K562 (cell line): ENCODE results near the gene UBE2D2. TPM values are rescaled to one million over a fixed set of nuclear protein-coding genes. Genes with fewer than 3 reads are reported as not detected.

Experiments used
- AFF1 ChIP-seq, 2 experiments: fragments of 450-650 bp; IDR thresholded peaks; 2 replicates each; pipeline ENCODE4 v1.6.1; 2018; ENCODE audit warnings: mild to moderate bottlenecking in 2 of 2, low read depth in 1 of 2; ENCODE audit not compliant: partially characterized antibody in 2 of 2
- CCAR2 ChIP-seq: fragments of 200-400 bp; formaldehyde crosslinking; IDR thresholded peaks from 2 replicates; pipeline ENCODE4 v1.6.1; 2017; ENCODE audit warnings: mild to moderate bottlenecking, low read depth, low read length
- EHMT2 ChIP-seq: fragments of 450-650 bp; IDR thresholded peaks from 2 replicates; pipeline ENCODE4 v1.6.1; 2018; ENCODE audit warnings: antibody characterized with exemption
- FOXK2 ChIP-seq, 2 experiments: fragments of 450-650 bp; IDR thresholded peaks in 1 of 2; conservative IDR thresholded peaks in 1 of 2; 2 replicates each; pipeline ENCODE4 v1.6.1; 2016; ENCODE audit warnings: low read depth in 2 of 2, mild to moderate bottlenecking in 1 of 2
- HDAC6 ChIP-seq: IDR thresholded peaks from 2 replicates; pipeline ENCODE4 v1.6.1; 2012; ENCODE audit warnings: low read depth, mild to moderate bottlenecking, control low read depth, inconsistent platforms, low read length, moderate library complexity
- L3MBTL2 ChIP-seq: fragments of 450-650 bp; IDR thresholded peaks from 2 replicates; pipeline ENCODE4 v1.6.1; 2016; ENCODE audit warnings: mild to moderate bottlenecking, moderate library complexity
- MEF2D ChIP-seq: conservative IDR thresholded peaks from 2 replicates; pipeline ENCODE4 v1.6.1; 2016; ENCODE audit warnings: low read depth, missing genetic modification characterization, missing compliant biosample characterization
- MEIS2 ChIP-seq: fragments of 450-650 bp; IDR thresholded peaks from 2 replicates; pipeline ENCODE4 v1.6.1; 2014; ENCODE audit warnings: mild to moderate bottlenecking; ENCODE audit not compliant: partially characterized antibody
- NBN ChIP-seq: fragments of 450-650 bp; IDR thresholded peaks from 2 replicates; pipeline ENCODE4 v1.6.1; 2016; ENCODE audit warnings: low read depth, mild to moderate bottlenecking
- NFRKB ChIP-seq: fragments of 450-650 bp; IDR thresholded peaks from 2 replicates; pipeline ENCODE4 v1.6.1; 2016; ENCODE audit warnings: low read depth
- NFYB ChIP-seq: IDR thresholded peaks from 2 replicates; pipeline ENCODE4 v1.6.1; 2011; ENCODE audit warnings: mild to moderate bottlenecking, moderate library complexity; ENCODE audit not compliant: insufficient read length; ENCODE audit errors: extremely low read depth
- NRF1 ChIP-seq, 2 experiments: fragments of 450-650 bp; IDR thresholded peaks in 1 of 2; conservative IDR thresholded peaks in 1 of 2; 2 replicates each; pipeline ENCODE4 v1.6.1; 2014; ENCODE audit warnings: mild to moderate bottlenecking in 2 of 2
- POU5F1 ChIP-seq: fragments of 150-350 bp; IDR thresholded peaks from 2 replicates; pipeline ENCODE4 v1.6.1; 2014; ENCODE audit warnings: borderline replicate concordance, low read length, low read depth, mild to moderate bottlenecking; ENCODE audit not compliant: partially characterized antibody
- RHOXF2B ChIP-seq: fragments of 250-450 bp; sonication (Bioruptor Pico); conservative IDR thresholded peaks from 2 replicates; pipeline ENCODE4 v1.5.1; 2021
- SMAD2 ChIP-seq: fragments of 150-350 bp; IDR thresholded peaks from 2 replicates; pipeline ENCODE4 v1.6.1; 2014; ENCODE audit warnings: low read depth, mild to moderate bottlenecking, low read length
- SMAD4 ChIP-seq: fragments of 250-450 bp; sonication (Bioruptor Pico); conservative IDR thresholded peaks from 2 replicates; pipeline ENCODE4 v1.8.0; 2021; ENCODE audit warnings: inconsistent platforms, mild to moderate bottlenecking, moderate library complexity
- SNRNP70 ChIP-seq: fragments of 200-400 bp; formaldehyde crosslinking; optimal IDR thresholded peaks from 2 replicates; pipeline ENCODE3; 2017; ENCODE audit warnings: low read depth, low read length
- U2AF2 ChIP-seq: fragments of 200-400 bp; formaldehyde crosslinking; optimal IDR thresholded peaks from 2 replicates; pipeline ENCODE3; 2017; ENCODE audit warnings: low read depth, mild to moderate bottlenecking, low read length
- ZBTB43 ChIP-seq: sonication (generic); formaldehyde crosslinking; IDR thresholded peaks from 2 replicates; pipeline ENCODE4 v1.8.0; 2023; ENCODE audit warnings: mild to moderate bottlenecking, missing genetic modification reagents
- ZNF695 ChIP-seq: fragments of 450-650 bp; formaldehyde crosslinking; IDR thresholded peaks from 2 replicates; pipeline ENCODE4 v1.4.0; 2020; ENCODE audit warnings: mild to moderate bottlenecking, moderate library complexity
- polyA plus RNA-seq, 8 experiments: library from polyadenylated mRNA; depleted of rRNA in 4 of 8; stranded (reverse) in 5 of 8; unstranded in 3 of 8; fragments of >200 nt; fragmentation: Nextera tagmentation in 2 of 8; fragmentation: Illumina TruSeq in 1 of 8; extraction: Ambion mirVana in 2 of 8; extraction: Trizol in 1 of 8; gene quantifications; 2 replicates each; pipeline versions ENCODE4 v1.2.1 to v1.2.3, GENCODE V29; 2011 to 2014; ENCODE audit warnings: inconsistent platforms in 1 of 8, missing spikeins in 1 of 8
- total RNA-seq, 7 experiments: library from RNA; depleted of rRNA in 6 of 7; stranded (reverse); fragments of >200 nt in 6 of 7; fragmentation: Illumina TruSeq in 2 of 7; extraction: Trizol in 2 of 7; gene quantifications; 2 replicates each; pipeline versions ENCODE4 v1.2.1 to v1.2.3, GENCODE V29; 2011 to 2021; ENCODE audit warnings: low replicate concordance in 1 of 7
- TF ChIP-seq, protein P1 (sequence below): sonication (generic); formaldehyde crosslinking; IDR thresholded peaks from 2 replicates; pipeline ENCODE4 v1.8.0; 2022; ENCODE audit warnings: mild to moderate bottlenecking, missing genetic modification reagents

The UBE2D2 gene
- total and polyA plus RNA-seq, 9 of the 15 experiments (the other 6 are each of a cell fraction or from before 2014, with no cell fraction given) = 53.6 to 198 (median 122) TPM

- peak in 1 of 2 experiments; percentile 15 for TF ChIP-seq AFF1 (IDR thresholded peaks at IDR 0.05; ENCODE audit: low read depth in 1 of 2, partially characterized antibody in 2 of 2)
- TF ChIP-seq U2AF2 = no peak
- TF ChIP-seq NBN = no peak
- peak; percentile 79; the same call in 1 of the 2 replicates for TF ChIP-seq NFRKB
- no peak; the same call in 1 of the 2 replicates for TF ChIP-seq SMAD4 (CRISPR knock-in tag)
- TF ChIP-seq NRF1 (conservative IDR thresholded peaks at IDR 0.05 in 1 of 2, IDR thresholded peaks at IDR 0.05 in 1 of 2) = no peak
- TF ChIP-seq POU5F1 = no peak
- TF ChIP-seq SNRNP70 = no peak
- no peak for TF ChIP-seq FOXK2 (conservative IDR thresholded peaks at IDR 0.05 in 1 of 2, IDR thresholded peaks at IDR 0.05 in 1 of 2; ENCODE audit: low read depth in 2 of 2)
- 0 out of 2 replicates have a peak, but pooled peaks have one; percentile 20 for TF ChIP-seq MEF2D (tag)
- TF ChIP-seq L3MBTL2 = 0 out of 2 replicates have a peak, but pooled peaks have one; percentile 30
- no peak for TF ChIP-seq EHMT2
- no peak for TF ChIP-seq HDAC6
- TF ChIP-seq, protein P1, sequence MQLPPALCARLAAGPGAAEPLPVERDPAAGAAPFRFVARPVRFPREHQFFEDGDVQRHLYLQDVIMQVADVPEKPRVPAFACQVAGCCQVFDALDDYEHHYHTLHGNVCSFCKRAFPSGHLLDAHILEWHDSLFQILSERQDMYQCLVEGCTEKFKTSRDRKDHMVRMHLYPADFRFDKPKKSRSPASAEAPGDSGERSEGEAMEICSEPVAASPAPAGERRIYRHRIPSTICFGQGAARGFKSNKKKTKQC (CRISPR knock-in tag) = no peak
- no peak for TF ChIP-seq ZBTB43 (CRISPR knock-in tag)
- TF ChIP-seq SMAD2 = no peak
- TF ChIP-seq MEIS2 = no peak
- TF ChIP-seq NFYB = no peak
- no peak for TF ChIP-seq CCAR2
- TF ChIP-seq RHOXF2B (CRISPR knock-in tag) = no peak
- no peak for TF ChIP-seq ZNF695 (CRISPR knock-in tag)
These were observed 77.1 kb downstream of the UBE2D2 start (continued) for GRCh38 chr5:139638090-139638735.
